Testis (tissue), 2 donors: ENCODE measurements around the gene PRKN.

Experiments used
- CTCF ChIP-seq, 3 experiments: fragments of 450-650 bp in 2 of 3; fragments of 200-600 bp in 1 of 3; sonication (generic) in 1 of 3; IDR thresholded peaks; one replicate each; pipeline ENCODE4 v1.5.1; 2016 to 2019; ENCODE audit warnings: antibody characterized with exemption in 3 of 3, mild to moderate bottlenecking in 2 of 3, moderate library complexity in 1 of 3
- POLR2A ChIP-seq: fragments of 450-650 bp; IDR thresholded peaks from one replicate; pipeline ENCODE4 v1.6.1; 2017; ENCODE audit warnings: antibody characterized with exemption, mild to moderate bottlenecking, moderate library complexity

- TF ChIP-seq POLR2A, result no peak
- TF ChIP-seq CTCF (IDR thresholded peaks at IDR 0.05), result no peak
Measured at GRCh38 chr6:162337412-162337811, 390.2 kb downstream of the PRKN start.
